GM12865 (cell line): ENCODE measurements around the gene FBXO42.
"Not testable (repeated sequence)": the region's sequence is repeated elsewhere in the genome, so short reads cannot be mapped to it uniquely, and the experiment has no call there.

Experiments
- DNase-seq: peaks from one replicate; pipeline ENCODE4 v3.0.0; 2010; ENCODE audit warnings: low read depth
- H3K4me3 ChIP-seq: 2 replicates; pipeline ENCODE4 v1.5.1; 2011; ENCODE audit warnings: mild to moderate bottlenecking, low read depth, low read length, control low read depth
- CTCF ChIP-seq: IDR thresholded peaks from 2 replicates; pipeline ENCODE4 v1.5.1; 2011; ENCODE audit warnings: low read length, control low read depth, low read depth, inconsistent platforms; ENCODE audit not compliant: insufficient read depth; ENCODE audit errors: missing control alignments

FBXO42 gene

GRCh38 chr1:16260814-16261213, 91.5 kb downstream of the FBXO42 start:
- TF ChIP-seq CTCF = no peak
- no peak for DNase-seq
- H3K4me3 ChIP-seq = no peak overlapping the region

GRCh38 chr1:16258591-16259135, 93.6 kb downstream of the FBXO42 start:
- no peak overlapping the region for H3K4me3 ChIP-seq
- no peak for DNase-seq
- no peak for TF ChIP-seq CTCF

GRCh38 chr1:16257968-16258367, 94.3 kb downstream of the FBXO42 start:
- TF ChIP-seq CTCF = no peak
- DNase-seq = no peak
- H3K4me3 ChIP-seq = no peak overlapping the region

- not testable (repeated sequence) for DNase-seq, H3K4me3 ChIP-seq
Observed at GRCh38 chr1:16257556-16257955, 94.7 kb downstream of the FBXO42 start.

- TF ChIP-seq CTCF = no peak
- no peak overlapping the region for H3K4me3 ChIP-seq
- DNase-seq = no peak
Observed at GRCh38 chr1:16256478-16256877, 95.8 kb downstream of the FBXO42 start.

GRCh38 chr1:16254263-16254928, 97.9 kb downstream of the FBXO42 start:
- no peak for DNase-seq
- no peak for TF ChIP-seq CTCF
- no peak overlapping the region for H3K4me3 ChIP-seq

- no peak for DNase-seq
- no peak for TF ChIP-seq CTCF
- H3K4me3 ChIP-seq = no peak overlapping the region
Observed at GRCh38 chr1:16253332-16253922, 98.9 kb downstream of the FBXO42 start.
